ENCODE data around the gene PLCL2.

DNA sequence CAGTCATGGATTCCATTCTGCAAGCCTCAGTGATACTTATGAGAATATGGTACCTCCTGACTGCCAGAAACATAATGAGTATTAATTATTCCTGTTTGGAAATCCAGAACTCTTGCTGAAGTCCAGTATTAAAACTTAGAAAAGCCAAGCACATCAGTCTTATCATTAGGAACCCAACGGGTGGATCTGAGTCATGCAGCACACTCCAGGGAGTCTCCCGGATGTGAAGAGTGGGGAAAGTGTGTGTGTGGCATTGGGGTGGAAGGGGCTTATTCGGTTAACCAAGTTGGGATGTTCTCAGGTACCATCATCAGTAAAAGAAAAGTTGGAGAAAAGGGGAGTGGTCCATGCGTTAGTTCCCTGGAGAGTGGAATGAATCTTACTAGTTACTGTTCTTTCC lies 181.1 kb downstream of the PLCL2 start:
- no peak for TF ChIP-seq POLR2A (IDR thresholded peaks at IDR 0.05)
- TF ChIP-seq, protein P1, sequence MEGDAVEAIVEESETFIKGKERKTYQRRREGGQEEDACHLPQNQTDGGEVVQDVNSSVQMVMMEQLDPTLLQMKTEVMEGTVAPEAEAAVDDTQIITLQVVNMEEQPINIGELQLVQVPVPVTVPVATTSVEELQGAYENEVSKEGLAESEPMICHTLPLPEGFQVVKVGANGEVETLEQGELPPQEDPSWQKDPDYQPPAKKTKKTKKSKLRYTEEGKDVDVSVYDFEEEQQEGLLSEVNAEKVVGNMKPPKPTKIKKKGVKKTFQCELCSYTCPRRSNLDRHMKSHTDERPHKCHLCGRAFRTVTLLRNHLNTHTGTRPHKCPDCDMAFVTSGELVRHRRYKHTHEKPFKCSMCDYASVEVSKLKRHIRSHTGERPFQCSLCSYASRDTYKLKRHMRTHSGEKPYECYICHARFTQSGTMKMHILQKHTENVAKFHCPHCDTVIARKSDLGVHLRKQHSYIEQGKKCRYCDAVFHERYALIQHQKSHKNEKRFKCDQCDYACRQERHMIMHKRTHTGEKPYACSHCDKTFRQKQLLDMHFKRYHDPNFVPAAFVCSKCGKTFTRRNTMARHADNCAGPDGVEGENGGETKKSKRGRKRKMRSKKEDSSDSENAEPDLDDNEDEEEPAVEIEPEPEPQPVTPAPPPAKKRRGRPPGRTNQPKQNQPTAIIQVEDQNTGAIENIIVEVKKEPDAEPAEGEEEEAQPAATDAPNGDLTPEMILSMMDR (IDR thresholded peaks at IDR 0.05): no peak

All from vagina (tissue), 2 donors.